Neural cell (in vitro differentiated cells): ENCODE measurements around the gene FRMD4A.

Experiments
- EP300 ChIP-seq: fragments of 450-650 bp; conservative IDR thresholded peaks from 2 replicates; pipeline ENCODE4 v1.6.1; 2014; ENCODE audit warnings: antibody characterized with exemption, mild to moderate bottlenecking, moderate library complexity; ENCODE audit not compliant: poor library complexity, severe bottlenecking
- EZH2 ChIP-seq: fragments of 200-600, 300-800 bp; shearing (Covaris generic), sonication (generic); IDR thresholded peaks from 2 replicates; pipeline ENCODE4 v1.6.1; 2014; ENCODE audit warnings: antibody characterized with exemption, low read length, borderline replicate concordance, mild to moderate bottlenecking; ENCODE audit not compliant: insufficient read depth, poor library complexity, severe bottlenecking
- MXI1 ChIP-seq: fragments of 450-650 bp; conservative IDR thresholded peaks from 2 replicates; pipeline ENCODE4 v1.6.1; 2014; ENCODE audit warnings: antibody characterized with exemption, mild to moderate bottlenecking; ENCODE audit not compliant: poor library complexity, severe bottlenecking
- POLR2AphosphoS5 ChIP-seq: IDR thresholded peaks from 2 replicates; pipeline ENCODE4 v1.6.1; 2012
- RAD21 ChIP-seq: fragments of 450-650 bp; conservative IDR thresholded peaks from 2 replicates; pipeline ENCODE4 v1.6.1; 2014; ENCODE audit warnings: antibody characterized with exemption, mild to moderate bottlenecking, moderate library complexity
- SMC3 ChIP-seq: fragments of 450-650 bp; conservative IDR thresholded peaks from 2 replicates; pipeline ENCODE4 v1.6.1; 2014; ENCODE audit warnings: antibody characterized with exemption, mild to moderate bottlenecking, moderate library complexity; ENCODE audit not compliant: poor library complexity
- TAF1 ChIP-seq: IDR thresholded peaks from 2 replicates; pipeline ENCODE4 v1.6.1; 2012; ENCODE audit warnings: low read depth
- TF ChIP-seq, protein P1 (sequence below): fragments of 450-650 bp; IDR thresholded peaks from 2 replicates; pipeline ENCODE4 v1.5.1; 2014; ENCODE audit warnings: antibody characterized with exemption, mild to moderate bottlenecking, moderate library complexity; ENCODE audit not compliant: poor library complexity, severe bottlenecking
- TF ChIP-seq, protein P2 (sequence below): IDR thresholded peaks from 2 replicates; pipeline ENCODE4 v1.6.1; 2012; ENCODE audit warnings: borderline replicate concordance

DNA sequence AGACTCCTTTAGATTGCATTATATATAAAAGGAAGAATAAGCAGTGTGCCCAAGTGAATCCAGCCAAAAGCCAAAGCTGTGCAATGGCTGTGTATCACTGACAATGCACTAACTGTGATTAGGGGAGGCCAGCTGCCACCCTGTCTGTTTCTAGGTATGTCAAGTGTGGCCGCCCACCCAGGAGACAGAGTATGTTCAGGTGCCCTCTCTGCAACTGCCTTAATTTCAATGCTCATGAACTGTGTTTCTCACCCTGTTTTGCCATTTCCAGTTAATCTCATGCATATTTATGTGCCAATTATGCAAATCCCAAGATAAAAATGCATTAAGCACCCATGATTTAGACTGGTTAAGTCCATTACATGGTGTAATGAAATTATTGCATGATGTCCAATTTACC, 159.4 kb downstream of the FRMD4A start:
- TF ChIP-seq, protein P1, sequence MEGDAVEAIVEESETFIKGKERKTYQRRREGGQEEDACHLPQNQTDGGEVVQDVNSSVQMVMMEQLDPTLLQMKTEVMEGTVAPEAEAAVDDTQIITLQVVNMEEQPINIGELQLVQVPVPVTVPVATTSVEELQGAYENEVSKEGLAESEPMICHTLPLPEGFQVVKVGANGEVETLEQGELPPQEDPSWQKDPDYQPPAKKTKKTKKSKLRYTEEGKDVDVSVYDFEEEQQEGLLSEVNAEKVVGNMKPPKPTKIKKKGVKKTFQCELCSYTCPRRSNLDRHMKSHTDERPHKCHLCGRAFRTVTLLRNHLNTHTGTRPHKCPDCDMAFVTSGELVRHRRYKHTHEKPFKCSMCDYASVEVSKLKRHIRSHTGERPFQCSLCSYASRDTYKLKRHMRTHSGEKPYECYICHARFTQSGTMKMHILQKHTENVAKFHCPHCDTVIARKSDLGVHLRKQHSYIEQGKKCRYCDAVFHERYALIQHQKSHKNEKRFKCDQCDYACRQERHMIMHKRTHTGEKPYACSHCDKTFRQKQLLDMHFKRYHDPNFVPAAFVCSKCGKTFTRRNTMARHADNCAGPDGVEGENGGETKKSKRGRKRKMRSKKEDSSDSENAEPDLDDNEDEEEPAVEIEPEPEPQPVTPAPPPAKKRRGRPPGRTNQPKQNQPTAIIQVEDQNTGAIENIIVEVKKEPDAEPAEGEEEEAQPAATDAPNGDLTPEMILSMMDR, result no peak
- TF ChIP-seq POLR2AphosphoS5 (no peak), EP300 (no peak), RAD21 (no peak), EZH2 (no peak), MXI1 (no peak), SMC3 (no peak), TAF1 (no peak)
- TF ChIP-seq, protein P2, sequence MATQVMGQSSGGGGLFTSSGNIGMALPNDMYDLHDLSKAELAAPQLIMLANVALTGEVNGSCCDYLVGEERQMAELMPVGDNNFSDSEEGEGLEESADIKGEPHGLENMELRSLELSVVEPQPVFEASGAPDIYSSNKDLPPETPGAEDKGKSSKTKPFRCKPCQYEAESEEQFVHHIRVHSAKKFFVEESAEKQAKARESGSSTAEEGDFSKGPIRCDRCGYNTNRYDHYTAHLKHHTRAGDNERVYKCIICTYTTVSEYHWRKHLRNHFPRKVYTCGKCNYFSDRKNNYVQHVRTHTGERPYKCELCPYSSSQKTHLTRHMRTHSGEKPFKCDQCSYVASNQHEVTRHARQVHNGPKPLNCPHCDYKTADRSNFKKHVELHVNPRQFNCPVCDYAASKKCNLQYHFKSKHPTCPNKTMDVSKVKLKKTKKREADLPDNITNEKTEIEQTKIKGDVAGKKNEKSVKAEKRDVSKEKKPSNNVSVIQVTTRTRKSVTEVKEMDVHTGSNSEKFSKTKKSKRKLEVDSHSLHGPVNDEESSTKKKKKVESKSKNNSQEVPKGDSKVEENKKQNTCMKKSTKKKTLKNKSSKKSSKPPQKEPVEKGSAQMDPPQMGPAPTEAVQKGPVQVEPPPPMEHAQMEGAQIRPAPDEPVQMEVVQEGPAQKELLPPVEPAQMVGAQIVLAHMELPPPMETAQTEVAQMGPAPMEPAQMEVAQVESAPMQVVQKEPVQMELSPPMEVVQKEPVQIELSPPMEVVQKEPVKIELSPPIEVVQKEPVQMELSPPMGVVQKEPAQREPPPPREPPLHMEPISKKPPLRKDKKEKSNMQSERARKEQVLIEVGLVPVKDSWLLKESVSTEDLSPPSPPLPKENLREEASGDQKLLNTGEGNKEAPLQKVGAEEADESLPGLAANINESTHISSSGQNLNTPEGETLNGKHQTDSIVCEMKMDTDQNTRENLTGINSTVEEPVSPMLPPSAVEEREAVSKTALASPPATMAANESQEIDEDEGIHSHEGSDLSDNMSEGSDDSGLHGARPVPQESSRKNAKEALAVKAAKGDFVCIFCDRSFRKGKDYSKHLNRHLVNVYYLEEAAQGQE, result no peak
